SK-N-SH (cell line): ENCODE data around the gene WNT8B. TPM values are rescaled to one million over a fixed set of nuclear protein-coding genes. Genes with fewer than 3 reads are reported as not detected.
A peak's percentile ranks its signal among the peaks of the same experiment; 100 is the strongest.

Source experiments
- CTCF ChIA-PET: fragments of 300-600, 350-600 bp; formaldehyde crosslinking; extraction: SDS; loops from one replicate; lab custom pipeline; 2021; lab: Yijun Ruan, JAX
- POLR2A ChIA-PET: fragments of 350-600 bp; sonication (Branson Sonifier 250); formaldehyde crosslinking; extraction: SDS; loops from one replicate; lab custom pipeline; 2020; ENCODE audit warnings: antibody characterized with exemption, inconsistent platforms; lab: Yijun Ruan, JAX
- DNase-seq: peaks from one replicate; pipeline ENCODE4 v3.0.0; 2012
- H2AFZ ChIP-seq: fragments of 200-600 bp; sonication (generic); 2 replicates; pipeline ENCODE4 v1.8.1; 2016; ENCODE audit warnings: antibody characterized with exemption, mild to moderate bottlenecking, low read depth
- H3F3A ChIP-seq: fragments of 200-600 bp; sonication (generic); replicated peaks from 2 replicates; pipeline ENCODE3; 2016; ENCODE audit warnings: antibody characterized with exemption, mild to moderate bottlenecking; ENCODE audit not compliant: insufficient read depth
- H3K27ac ChIP-seq, 2 experiments: fragments of 200-500 bp in 1 of 2; fragments of 200-600 bp in 1 of 2; sonication (Bioruptor generic) in 1 of 2; sonication (generic), shearing (Covaris generic) in 1 of 2; 2 replicates each; pipeline versions ENCODE4 v1.5.1 to v1.6.1; 2014 to 2016; ENCODE audit warnings: low read depth in 2 of 2, inconsistent platforms in 1 of 2, low read length in 1 of 2, mild to moderate bottlenecking in 1 of 2, mixed read lengths in 1 of 2
- H3K27me3 ChIP-seq: fragments of 200-600 bp; sonication (generic), shearing (Covaris generic); 2 replicates; pipeline ENCODE4 v1.6.1; 2016; ENCODE audit warnings: mixed run types; ENCODE audit not compliant: insufficient read depth
- H3K36me3 ChIP-seq, 2 experiments: fragments of 200-500 bp in 1 of 2; fragments of 200-600 bp in 1 of 2; sonication (Bioruptor generic) in 1 of 2; sonication (generic) in 1 of 2; replicated peaks in 1 of 2; 2 replicates each; pipeline versions ENCODE3 to v1.5.1; 2014 to 2016; ENCODE audit warnings: low read length in 1 of 2, mild to moderate bottlenecking in 1 of 2; ENCODE audit not compliant: insufficient read depth in 2 of 2, control insufficient read depth in 1 of 2
- H3K4me1 ChIP-seq, 2 experiments: fragments of 200-500 bp in 1 of 2; fragments of 200-600 bp in 1 of 2; sonication (Bioruptor generic) in 1 of 2; sonication (generic), shearing (Covaris generic) in 1 of 2; 2 replicates each; pipeline versions ENCODE4 v1.5.1 to v1.6.1; 2014 to 2016; ENCODE audit warnings: low read depth in 1 of 2, low read length in 1 of 2, mixed run types in 1 of 2; ENCODE audit not compliant: insufficient read depth in 2 of 2, control insufficient read depth in 1 of 2
- H3K4me2 ChIP-seq: fragments of 200-600 bp; sonication (generic), shearing (Covaris generic); 2 replicates; pipeline ENCODE4 v1.6.1; 2017; ENCODE audit warnings: mixed run types
- H3K4me3 ChIP-seq, 2 experiments: fragments of 200-500 bp in 1 of 2; fragments of 200-600 bp in 1 of 2; sonication (Bioruptor generic) in 1 of 2; sonication (generic), shearing (Covaris generic) in 1 of 2; 2 replicates each; pipeline versions ENCODE4 v1.5.1 to v1.8.1; 2014 to 2016; ENCODE audit warnings: low read depth in 2 of 2, inconsistent platforms in 1 of 2, low read length in 1 of 2, mild to moderate bottlenecking in 1 of 2, mixed read lengths in 1 of 2, moderate library complexity in 1 of 2
- H3K79me2 ChIP-seq: fragments of 200-600 bp; sonication (generic); 2 replicates; pipeline ENCODE4 v1.8.1; 2017; ENCODE audit warnings: mild to moderate bottlenecking; ENCODE audit not compliant: insufficient read depth
- H3K9ac ChIP-seq: fragments of 200-600 bp; sonication (generic); 2 replicates; pipeline ENCODE4 v1.6.1; 2017; ENCODE audit warnings: mixed run types
- H3K9me2 ChIP-seq: fragments of 200-600 bp; sonication (generic); 2 replicates; pipeline ENCODE4 v1.6.1; 2017; ENCODE audit warnings: mixed run types
- H3K9me3 ChIP-seq: fragments of 200-600 bp; sonication (generic); 2 replicates; pipeline ENCODE4 v1.6.1; 2017; ENCODE audit warnings: mixed run types, mild to moderate bottlenecking, moderate library complexity
- H4K20me1 ChIP-seq: fragments of 200-600 bp; sonication (generic); 2 replicates; pipeline ENCODE4 v1.6.1; 2017; ENCODE audit warnings: mild to moderate bottlenecking, mixed run types; ENCODE audit not compliant: insufficient read depth
- CHD2 ChIP-seq: fragments of 150-350 bp; IDR thresholded peaks from 2 replicates; pipeline ENCODE4 v1.6.1; 2018; ENCODE audit warnings: low read length; ENCODE audit not compliant: partially characterized antibody
- CTCF ChIP-seq: fragments of 200-600 bp; sonication (generic); IDR thresholded peaks from 2 replicates; pipeline ENCODE4 v1.6.1; 2017; ENCODE audit warnings: antibody characterized with exemption, mild to moderate bottlenecking, moderate library complexity
- ELF1 ChIP-seq: IDR thresholded peaks from 2 replicates; pipeline ENCODE4 v1.4.0; 2012
- EP300 ChIP-seq, 2 experiments: IDR thresholded peaks; 2 replicates each; pipeline versions ENCODE4 v1.4.0 to v1.6.1; 2012; ENCODE audit warnings: borderline replicate concordance in 1 of 2, low read depth in 1 of 2, low read length in 1 of 2
- FOSL2 ChIP-seq: IDR thresholded peaks from 2 replicates; pipeline ENCODE4 v1.4.0; 2012; ENCODE audit warnings: low read depth, mild to moderate bottlenecking, moderate library complexity, borderline replicate concordance
- FOXJ3 ChIP-seq: sonication (generic); formaldehyde crosslinking; IDR thresholded peaks from 2 replicates; pipeline ENCODE4 v1.5.1; 2020; ENCODE audit warnings: mild to moderate bottlenecking, missing genetic modification reagents
- GATA2 ChIP-seq: sonication (generic); formaldehyde crosslinking; IDR thresholded peaks from 2 replicates; pipeline ENCODE4 v1.5.0; 2020; ENCODE audit warnings: mild to moderate bottlenecking, missing genetic modification reagents
- JUND ChIP-seq: IDR thresholded peaks from 2 replicates; pipeline ENCODE4 v1.4.0; 2012
- MXI1 ChIP-seq: IDR thresholded peaks from 2 replicates; pipeline ENCODE4 v1.6.1; 2012; ENCODE audit warnings: mild to moderate bottlenecking, low read depth, low read length, improper control_type of control experiment
- NRF1 ChIP-seq: IDR thresholded peaks from 2 replicates; pipeline ENCODE4 v1.6.1; 2012; ENCODE audit warnings: low read depth, mild to moderate bottlenecking, low read length
- RCOR1 ChIP-seq: fragments of 150-350 bp; IDR thresholded peaks from 2 replicates; pipeline ENCODE4 v1.6.1; 2017; ENCODE audit warnings: antibody characterized with exemption, low read length
- REST ChIP-seq: IDR thresholded peaks from 2 replicates; pipeline ENCODE4 v1.6.1; 2012; ENCODE audit warnings: mild to moderate bottlenecking, low read depth, low read length, moderate library complexity
- RFX5 ChIP-seq: IDR thresholded peaks from 2 replicates; pipeline ENCODE4 v1.6.1; 2012; ENCODE audit warnings: mild to moderate bottlenecking, improper control_type of control experiment, low read length
- SIN3A ChIP-seq: IDR thresholded peaks from 2 replicates; pipeline ENCODE4 v1.6.1; 2012; ENCODE audit warnings: low read depth, mild to moderate bottlenecking, low read length, moderate library complexity, borderline replicate concordance
- SMC3 ChIP-seq: IDR thresholded peaks from 2 replicates; pipeline ENCODE4 v1.6.1; 2012; ENCODE audit warnings: low read depth, low read length, improper control_type of control experiment
- TAF1 ChIP-seq: IDR thresholded peaks from 2 replicates; pipeline ENCODE4 v1.6.1; 2012; ENCODE audit warnings: low read depth, mild to moderate bottlenecking, low read length, moderate library complexity, borderline replicate concordance
- TCF12 ChIP-seq: IDR thresholded peaks from 2 replicates; pipeline ENCODE4 v1.4.0; 2012
- TEAD4 ChIP-seq: IDR thresholded peaks from 2 replicates; pipeline ENCODE4 v1.4.0; 2012; ENCODE audit warnings: mild to moderate bottlenecking, borderline replicate concordance; ENCODE audit not compliant: insufficient read depth
- YY1 ChIP-seq: IDR thresholded peaks from 2 replicates; pipeline ENCODE4 v1.4.0; 2012; ENCODE audit warnings: low read depth, mild to moderate bottlenecking
- WGBS: methylation state at CpG from one replicate; pipeline ENCODE4 v1.1.6; 2017; ENCODE audit warnings: low lambda C conversion rate; 5-methylcytosine and 5-hydroxymethylcytosine counted together
- polyA plus RNA-seq, 3 experiments: library from polyadenylated mRNA; depleted of rRNA; stranded (reverse); fragments of >200 nt; gene quantifications; 2 replicates each; pipeline ENCODE4 v1.2.3, GENCODE V29; 2012
- TF ChIP-seq, protein P1 (sequence below): fragments of 150-350 bp; IDR thresholded peaks from 2 replicates; pipeline ENCODE4 v1.6.1; 2016; ENCODE audit warnings: mild to moderate bottlenecking, low read depth, low read length

WNT8B gene
- polyA plus RNA-seq, 1 of the 3 experiments (the other 2 are of a cell fraction): 0.18 TPM

- WGBS: 67% methylated on average over 1 of the region's 1 CpG
- POLR2A ChIA-PET: no interaction called here
- Histone ChIP-seq H2AFZ (no peak overlapping the region), H3K4me1 (peaks cover 0 to 18% of the 10 kb centered on the region in 2 experiments; a peak in 2 of 4 replicates), H3K79me2 (no peaks in the 10 kb centered on the region), H4K20me1 (no peaks in the 10 kb centered on the region), H3K4me3 (no peak overlapping the region), H3K27me3 (no peaks in the 10 kb centered on the region), H3F3A (no peaks in the 10 kb centered on the region), H3K4me2 (no peak overlapping the region), H3K9me2 (no peaks in the 10 kb centered on the region), H3K9ac (no peak overlapping the region), H3K27ac (peak overlapping the region in 1 of 2 experiments; percentile 48; a peak in 1 of 4 replicates)
- CTCF ChIA-PET: interaction anchor here (9.4 to 14.7 kb wide), 3 partner anchors 16 to 70 kb away, joined by 108 to 158 read pairs (median 150); partner anchors contain the start of gene SEC31B
- peak; percentile 45 for DNase-seq
- TF ChIP-seq RCOR1: peak; percentile 70
- TF ChIP-seq TAF1: no peak
- peak in 1 of 2 experiments; percentile 25; a peak in 1 of 4 replicates for TF ChIP-seq EP300 (IDR thresholded peaks at IDR 0.05; ENCODE audit: borderline replicate concordance in 1 of 2, low read depth in 1 of 2, low read length in 1 of 2)
- TF ChIP-seq GATA2 (CRISPR knock-in tag): peak; percentile 50; the same call in 1 of the 2 replicates
- TF ChIP-seq TEAD4: no peak
- TF ChIP-seq TCF12: peak; percentile 17; the same call in 1 of the 2 replicates
- TF ChIP-seq, protein P1, sequence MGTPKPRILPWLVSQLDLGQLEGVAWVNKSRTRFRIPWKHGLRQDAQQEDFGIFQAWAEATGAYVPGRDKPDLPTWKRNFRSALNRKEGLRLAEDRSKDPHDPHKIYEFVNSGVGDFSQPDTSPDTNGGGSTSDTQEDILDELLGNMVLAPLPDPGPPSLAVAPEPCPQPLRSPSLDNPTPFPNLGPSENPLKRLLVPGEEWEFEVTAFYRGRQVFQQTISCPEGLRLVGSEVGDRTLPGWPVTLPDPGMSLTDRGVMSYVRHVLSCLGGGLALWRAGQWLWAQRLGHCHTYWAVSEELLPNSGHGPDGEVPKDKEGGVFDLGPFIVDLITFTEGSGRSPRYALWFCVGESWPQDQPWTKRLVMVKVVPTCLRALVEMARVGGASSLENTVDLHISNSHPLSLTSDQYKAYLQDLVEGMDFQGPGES: no peak
- no peak for TF ChIP-seq CHD2
- TF ChIP-seq CTCF: no peak
- no peak for TF ChIP-seq JUND
- no peak for TF ChIP-seq ELF1
- TF ChIP-seq RFX5: no peak
- no peak for TF ChIP-seq FOXJ3 (CRISPR knock-in tag)
- TF ChIP-seq NRF1: no peak
- TF ChIP-seq, all 33 proteins: peak for 4
- Histone ChIP-seq H3K36me3 (peaks cover 0 to 12% of the 10 kb centered on the region in 2 experiments), H3K9me3 (no peaks in the 10 kb centered on the region)
Observed at GRCh38 chr10:100502926-100503494, 40.2 kb downstream of the WNT8B start.

DNA sequence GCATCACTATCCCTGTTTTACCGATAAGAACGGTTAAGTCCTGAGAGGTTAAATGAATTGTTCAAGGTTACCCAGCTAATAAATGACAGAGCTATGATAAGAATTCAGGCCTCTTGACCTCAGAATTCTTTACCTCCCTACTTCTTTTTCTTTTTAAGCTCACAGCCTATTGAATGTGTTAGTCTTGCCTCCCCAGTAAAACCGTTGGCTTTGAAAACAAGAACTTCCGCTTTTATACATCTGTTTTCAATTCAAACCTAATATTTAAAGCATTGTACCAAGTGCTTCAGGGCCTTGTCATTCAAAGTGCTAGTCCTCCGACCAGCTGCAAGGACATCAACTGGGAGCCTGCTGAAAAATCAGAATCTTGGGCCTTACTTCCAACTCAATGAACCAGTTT, 41.3 kb downstream of the WNT8B start:
- Histone ChIP-seq H2AFZ (no peak overlapping the region), H3K36me3 (peaks cover 0 to 7% of the 10 kb centered on the region in 2 experiments), H3K9ac (no peak overlapping the region), H3K4me2 (no peak overlapping the region), H3K9me2 (no peaks in the 10 kb centered on the region), H3K27me3 (no peaks in the 10 kb centered on the region), H3K9me3 (no peaks in the 10 kb centered on the region), H3K4me1 (peaks cover 0 to 22% of the 10 kb centered on the region in 2 experiments; a peak in 2 of 4 replicates), H3K79me2 (no peaks in the 10 kb centered on the region), H4K20me1 (no peaks in the 10 kb centered on the region), H3K27ac (peak overlapping the region; percentile 29 to 69; a peak in 3 of 4 replicates), H3F3A (no peaks in the 10 kb centered on the region), H3K4me3 (no peak overlapping the region)
- ChIA-PET POLR2A (no interaction called here), CTCF (interaction anchor here (0.6 to 14.7 kb wide), 7 partner anchors 15 to 188 kb away, joined by 3 to 158 read pairs (median 5); partner anchors contain the start of gene SEC31B)
- DNase-seq: no peak
- WGBS: 53% methylated on average over 5 of the region's 5 CpGs
- TF ChIP-seq FOXJ3 (CRISPR knock-in tag): no peak
- TF ChIP-seq EP300 (IDR thresholded peaks at IDR 0.05; ENCODE audit: borderline replicate concordance in 1 of 2, low read depth in 1 of 2, low read length in 1 of 2): peak in 1 of 2 experiments; percentile 30; a peak in 1 of 4 replicates
- no peak for TF ChIP-seq FOSL2
- no peak for TF ChIP-seq JUND
- TF ChIP-seq SMC3: no peak
- no peak for TF ChIP-seq SIN3A
- no peak for TF ChIP-seq YY1
- TF ChIP-seq TEAD4: no peak; the same call in 1 of the 2 replicates
- no peak for TF ChIP-seq MXI1
- TF ChIP-seq REST: no peak
- 0 out of 2 replicates have a peak, but pooled peaks have one; percentile 21 for TF ChIP-seq ELF1
